Hepatocyte (in vitro differentiated cells): ENCODE results near the gene RMC1. TPM values are rescaled to one million over a fixed set of nuclear protein-coding genes. Genes with fewer than 3 reads are reported as not detected.
A peak's percentile ranks its signal among the peaks of the same experiment; 100 is the strongest.

ENCODE experiments used
- DNase-seq: peaks from one replicate; pipeline ENCODE4 v3.0.0-alpha.2; 2016; ENCODE audit warnings: low spot score
- H2AFZ ChIP-seq: fragments of 200-600 bp; sonication (generic); 2 replicates; pipeline ENCODE4 v1.6.0; 2016; ENCODE audit warnings: antibody characterized with exemption, mild to moderate bottlenecking
- H3K27ac ChIP-seq: fragments of 200-600 bp; sonication (generic); 2 replicates; pipeline ENCODE4 v1.5.1; 2016; ENCODE audit warnings: mild to moderate bottlenecking
- H3K27me3 ChIP-seq: fragments of 200-600 bp; sonication (generic); 2 replicates; pipeline ENCODE4 v1.6.1; 2016
- H3K36me3 ChIP-seq: fragments of 200-600 bp; sonication (generic); replicated peaks from 2 replicates; pipeline ENCODE4 v1.5.1; 2016; ENCODE audit warnings: low read depth; ENCODE audit not compliant: insufficient read depth
- H3K4me1 ChIP-seq: fragments of 200-600 bp; sonication (generic); 2 replicates; pipeline ENCODE4 v1.5.1; 2016; ENCODE audit warnings: mild to moderate bottlenecking, moderate library complexity; ENCODE audit not compliant: insufficient read depth
- H3K4me2 ChIP-seq: fragments of 200-600 bp; sonication (generic); 2 replicates; pipeline ENCODE4 v1.6.0; 2016
- H3K4me3 ChIP-seq: fragments of 200-600 bp; sonication (generic); 2 replicates; pipeline ENCODE4 v1.5.1; 2016; ENCODE audit warnings: mild to moderate bottlenecking
- H3K79me2 ChIP-seq: fragments of 200-600 bp; sonication (generic); 2 replicates; pipeline ENCODE4 v1.6.0; 2017; ENCODE audit warnings: mild to moderate bottlenecking
- H3K9me2 ChIP-seq: fragments of 200-600 bp; sonication (generic); replicated peaks from 2 replicates; pipeline ENCODE4 v1.6.0; 2017; ENCODE audit warnings: mild to moderate bottlenecking; ENCODE audit not compliant: insufficient read depth
- H3K9me3 ChIP-seq: fragments of 200-600 bp; sonication (generic); 2 replicates; pipeline ENCODE4 v1.5.1; 2016; ENCODE audit warnings: low read depth, mild to moderate bottlenecking
- H4K20me1 ChIP-seq: fragments of 200-600 bp; sonication (generic); 2 replicates; pipeline ENCODE4 v1.6.0; 2016; ENCODE audit warnings: mild to moderate bottlenecking; ENCODE audit not compliant: insufficient read depth, poor library complexity, severe bottlenecking
- EZH2 ChIP-seq: fragments of 200-600 bp; sonication (generic); IDR thresholded peaks from 2 replicates; pipeline ENCODE4 v1.6.1; 2016; ENCODE audit warnings: antibody characterized with exemption, mild to moderate bottlenecking, borderline replicate concordance
- EZH2phosphoT487 ChIP-seq: fragments of 200-600 bp; sonication (generic); IDR thresholded peaks from one replicate; pipeline ENCODE4 v1.6.1; 2018; ENCODE audit warnings: antibody characterized with exemption, mild to moderate bottlenecking, low read depth, moderate library complexity; ENCODE audit not compliant: unreplicated experiment, severe bottlenecking
- WGBS: methylation state at CpG from one replicate; pipeline ENCODE4 v1.1.6; 2016; ENCODE audit warnings: low lambda C conversion rate; ENCODE audit errors: missing lambda C conversion rate; 5-methylcytosine and 5-hydroxymethylcytosine counted together
- polyA plus RNA-seq: library from polyadenylated mRNA; unstranded; fragments of >200 nt; fragmentation: Nextera tagmentation; extraction: Ambion mirVana; gene quantifications from 2 replicates; pipeline ENCODE4 v1.2.1, GENCODE V29; 2016
- total RNA-seq: library from RNA; depleted of rRNA; stranded (reverse); fragments of >200 nt; gene quantifications from 2 replicates; pipeline ENCODE4 v1.2.3, GENCODE V29; 2014
- TF ChIP-seq, protein P1 (sequence below): fragments of 200-600 bp; sonication (generic); IDR thresholded peaks from 2 replicates; pipeline ENCODE4 v1.5.1; 2016; ENCODE audit warnings: antibody characterized with exemption, mild to moderate bottlenecking; ENCODE audit not compliant: poor library complexity

RMC1 gene
- total and polyA plus RNA-seq, 2 experiments from 2014 or later, result 26.6 to 37.1 TPM

DNA sequence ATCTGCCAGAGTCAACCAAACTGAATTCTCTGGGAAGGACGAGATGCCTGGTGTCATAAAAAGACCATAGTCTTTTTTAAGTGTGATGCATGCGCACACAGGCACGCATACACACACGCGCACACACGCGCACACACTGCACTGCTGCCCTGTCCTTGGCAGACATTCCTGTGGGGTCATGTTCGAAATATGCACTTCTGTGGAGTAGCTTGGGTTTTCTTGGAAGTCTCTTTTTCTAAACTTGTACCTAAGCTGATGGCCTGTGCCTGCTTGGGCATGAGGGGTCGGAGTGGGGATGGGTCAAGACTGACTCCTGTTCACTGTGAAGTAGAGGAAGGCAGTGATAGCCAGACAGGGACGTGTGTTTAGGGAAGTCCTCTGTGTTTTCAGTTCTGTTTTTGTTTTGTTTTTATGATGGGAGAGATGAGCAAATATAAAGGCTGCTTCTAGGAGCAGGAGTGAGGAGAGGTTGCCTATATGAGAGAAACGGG, 4.0 kb upstream of the RMC1 start:
- H3K36me3 ChIP-seq, result no peaks in the 10 kb centered on the region
- no peak for DNase-seq
- 74% methylated on average over 11 of the region's 11 CpGs for WGBS
- H3K4me2 ChIP-seq, result no peak overlapping the region
- TF ChIP-seq, protein P1, sequence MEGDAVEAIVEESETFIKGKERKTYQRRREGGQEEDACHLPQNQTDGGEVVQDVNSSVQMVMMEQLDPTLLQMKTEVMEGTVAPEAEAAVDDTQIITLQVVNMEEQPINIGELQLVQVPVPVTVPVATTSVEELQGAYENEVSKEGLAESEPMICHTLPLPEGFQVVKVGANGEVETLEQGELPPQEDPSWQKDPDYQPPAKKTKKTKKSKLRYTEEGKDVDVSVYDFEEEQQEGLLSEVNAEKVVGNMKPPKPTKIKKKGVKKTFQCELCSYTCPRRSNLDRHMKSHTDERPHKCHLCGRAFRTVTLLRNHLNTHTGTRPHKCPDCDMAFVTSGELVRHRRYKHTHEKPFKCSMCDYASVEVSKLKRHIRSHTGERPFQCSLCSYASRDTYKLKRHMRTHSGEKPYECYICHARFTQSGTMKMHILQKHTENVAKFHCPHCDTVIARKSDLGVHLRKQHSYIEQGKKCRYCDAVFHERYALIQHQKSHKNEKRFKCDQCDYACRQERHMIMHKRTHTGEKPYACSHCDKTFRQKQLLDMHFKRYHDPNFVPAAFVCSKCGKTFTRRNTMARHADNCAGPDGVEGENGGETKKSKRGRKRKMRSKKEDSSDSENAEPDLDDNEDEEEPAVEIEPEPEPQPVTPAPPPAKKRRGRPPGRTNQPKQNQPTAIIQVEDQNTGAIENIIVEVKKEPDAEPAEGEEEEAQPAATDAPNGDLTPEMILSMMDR, result no peak
- TF ChIP-seq EZH2, result no peak
- no peak for TF ChIP-seq EZH2phosphoT487
- H3K79me2 ChIP-seq, result peaks cover 9% of the 10 kb centered on the region
- peaks cover 4% of the 10 kb centered on the region for H3K4me1 ChIP-seq
- H4K20me1 ChIP-seq, result no peaks in the 10 kb centered on the region
- H3K4me3 ChIP-seq, result no peak overlapping the region
- no peaks in the 10 kb centered on the region for H3K9me3 ChIP-seq
- no peak overlapping the region for H2AFZ ChIP-seq
- no peak overlapping the region for H3K27ac ChIP-seq
- no peaks in the 10 kb centered on the region for H3K9me2 ChIP-seq
- H3K27me3 ChIP-seq, result no peaks in the 10 kb centered on the region

DNA sequence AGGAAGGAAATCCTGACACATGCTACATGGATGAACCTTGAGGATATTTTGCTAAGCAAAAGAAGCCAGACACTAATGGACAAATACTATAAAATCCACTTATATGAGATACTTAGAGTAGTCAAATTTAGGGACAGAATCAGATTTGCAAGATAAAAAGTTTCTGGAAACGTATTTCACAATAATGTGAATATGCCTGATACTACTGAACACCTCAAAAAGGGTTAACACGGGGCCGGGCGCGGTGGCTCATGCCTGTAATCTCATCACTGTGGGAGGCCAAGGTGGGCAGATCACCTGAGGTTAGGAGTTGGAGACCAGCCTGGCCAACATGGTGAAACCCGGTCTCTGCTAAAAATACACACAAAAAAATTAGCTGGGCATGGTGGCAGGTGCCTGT, 1.7 kb upstream of the RMC1 start:
- no peak overlapping the region for H2AFZ ChIP-seq
- TF ChIP-seq, protein P1, result no peak
- no peaks in the 10 kb centered on the region for H3K27me3 ChIP-seq
- no peak overlapping the region for H3K4me2 ChIP-seq
- H4K20me1 ChIP-seq, result no peaks in the 10 kb centered on the region
- peaks cover 27% of the 10 kb centered on the region for H3K79me2 ChIP-seq
- H3K27ac ChIP-seq, result no peak overlapping the region
- no peak for DNase-seq
- WGBS, result 76% methylated on average over 6 of the region's 6 CpGs
- H3K36me3 ChIP-seq, result no peaks in the 10 kb centered on the region
- H3K9me3 ChIP-seq, result no peaks in the 10 kb centered on the region
- no peaks in the 10 kb centered on the region for H3K9me2 ChIP-seq
- H3K4me3 ChIP-seq, result no peak overlapping the region
- peaks cover 9% of the 10 kb centered on the region for H3K4me1 ChIP-seq

DNA sequence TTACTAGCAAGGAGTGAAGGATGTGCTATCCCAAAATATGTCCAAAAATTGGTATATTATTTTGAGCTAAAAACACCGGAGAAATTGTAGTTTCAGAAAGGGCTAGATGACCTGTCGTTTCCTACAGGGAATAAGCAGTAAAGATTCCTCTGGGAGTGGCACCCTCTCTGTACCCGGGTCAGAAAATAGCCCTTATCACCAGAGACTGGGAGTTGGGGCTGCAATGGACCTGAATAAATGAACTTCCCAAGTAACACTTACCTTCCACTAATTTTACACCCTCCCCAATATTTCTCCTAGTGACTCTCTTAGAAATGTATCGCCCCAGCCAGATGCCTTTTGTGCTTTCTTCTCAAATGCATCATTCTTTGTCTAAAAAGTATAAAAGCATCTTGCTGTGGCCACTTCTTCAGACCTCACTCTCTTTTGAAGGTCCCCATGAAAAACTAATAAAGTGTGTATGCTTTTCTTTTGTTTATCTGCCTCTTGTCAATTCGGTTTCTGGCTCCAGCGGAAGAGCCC, 734 bp upstream of the RMC1 start:
- Histone ChIP-seq H3K4me3 (peak overlapping the region; percentile 51), H4K20me1 (no peaks in the 10 kb centered on the region), H3K4me1 (peaks cover 9% of the 10 kb centered on the region), H3K9me3 (no peaks in the 10 kb centered on the region), H3K27me3 (no peaks in the 10 kb centered on the region), H3K36me3 (no peaks in the 10 kb centered on the region), H3K27ac (peak overlapping the region; percentile 94), H3K79me2 (peaks cover 36% of the 10 kb centered on the region), H3K4me2 (peak overlapping the region; percentile 80), H2AFZ (peak overlapping the region; percentile 54), H3K9me2 (no peaks in the 10 kb centered on the region)
- WGBS, result 21% methylated on average over 6 of the region's 6 CpGs
- TF ChIP-seq EZH2phosphoT487 (no peak), EZH2 (no peak)
- TF ChIP-seq, protein P1, result no peak
- DNase-seq, result no peak

DNA sequence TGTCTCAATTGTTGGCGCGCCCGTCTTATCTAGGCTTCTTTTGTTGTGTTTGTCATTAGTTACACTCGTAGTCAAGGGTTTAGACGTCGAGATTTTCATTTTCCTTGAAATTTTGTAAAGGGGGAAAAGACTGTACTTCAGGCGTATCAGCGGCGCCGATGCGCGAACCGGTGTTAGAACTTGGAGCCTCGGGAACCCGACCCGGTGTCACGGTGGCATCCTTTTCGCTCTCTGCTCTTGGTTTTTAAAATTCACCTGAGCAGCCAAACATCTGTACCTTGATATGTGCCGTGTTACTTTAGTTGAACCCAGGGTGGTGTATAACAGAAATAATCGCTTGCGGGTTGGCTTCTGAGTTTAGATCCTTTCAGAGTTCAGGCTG, 643 bp downstream of the RMC1 start:
- Histone ChIP-seq H3K27ac (peak overlapping the region; percentile 59), H3K4me3 (peak overlapping the region; percentile 94), H2AFZ (peak overlapping the region; percentile 81), H4K20me1 (no peaks in the 10 kb centered on the region), H3K9me3 (no peaks in the 10 kb centered on the region), H3K27me3 (no peaks in the 10 kb centered on the region), H3K9me2 (no peaks in the 10 kb centered on the region), H3K79me2 (peaks cover 38% of the 10 kb centered on the region), H3K4me2 (peak overlapping the region; percentile 98), H3K4me1 (peaks cover 9% of the 10 kb centered on the region), H3K36me3 (no peaks in the 10 kb centered on the region)
- no peak for DNase-seq
- WGBS, result 5% methylated on average over 21 of the region's 21 CpGs
- TF ChIP-seq EZH2phosphoT487 (no peak), EZH2 (no peak)
- TF ChIP-seq, protein P1, result no peak
